Hepatocyte (in vitro differentiated cells): Measurements from ENCODE around the gene CD40. TPM values are rescaled to one million over a fixed set of nuclear protein-coding genes. Genes with fewer than 3 reads are reported as not detected.
A peak's percentile ranks its signal among the peaks of the same experiment; 100 is the strongest.

Experiments
- DNase-seq: peaks from one replicate; pipeline ENCODE4 v3.0.0-alpha.2; 2016; ENCODE audit warnings: low spot score
- H2AFZ ChIP-seq: fragments of 200-600 bp; sonication (generic); 2 replicates; pipeline ENCODE4 v1.6.0; 2016; ENCODE audit warnings: antibody characterized with exemption, mild to moderate bottlenecking
- H3K27ac ChIP-seq: fragments of 200-600 bp; sonication (generic); 2 replicates; pipeline ENCODE4 v1.5.1; 2016; ENCODE audit warnings: mild to moderate bottlenecking
- H3K27me3 ChIP-seq: fragments of 200-600 bp; sonication (generic); 2 replicates; pipeline ENCODE4 v1.6.1; 2016
- H3K36me3 ChIP-seq: fragments of 200-600 bp; sonication (generic); replicated peaks from 2 replicates; pipeline ENCODE4 v1.5.1; 2016; ENCODE audit warnings: low read depth; ENCODE audit not compliant: insufficient read depth
- H3K4me1 ChIP-seq: fragments of 200-600 bp; sonication (generic); 2 replicates; pipeline ENCODE4 v1.5.1; 2016; ENCODE audit warnings: mild to moderate bottlenecking, moderate library complexity; ENCODE audit not compliant: insufficient read depth
- H3K4me2 ChIP-seq: fragments of 200-600 bp; sonication (generic); 2 replicates; pipeline ENCODE4 v1.6.0; 2016
- H3K4me3 ChIP-seq: fragments of 200-600 bp; sonication (generic); 2 replicates; pipeline ENCODE4 v1.5.1; 2016; ENCODE audit warnings: mild to moderate bottlenecking
- H3K79me2 ChIP-seq: fragments of 200-600 bp; sonication (generic); 2 replicates; pipeline ENCODE4 v1.6.0; 2017; ENCODE audit warnings: mild to moderate bottlenecking
- H3K9me2 ChIP-seq: fragments of 200-600 bp; sonication (generic); replicated peaks from 2 replicates; pipeline ENCODE4 v1.6.0; 2017; ENCODE audit warnings: mild to moderate bottlenecking; ENCODE audit not compliant: insufficient read depth
- H3K9me3 ChIP-seq: fragments of 200-600 bp; sonication (generic); 2 replicates; pipeline ENCODE4 v1.5.1; 2016; ENCODE audit warnings: low read depth, mild to moderate bottlenecking
- H4K20me1 ChIP-seq: fragments of 200-600 bp; sonication (generic); 2 replicates; pipeline ENCODE4 v1.6.0; 2016; ENCODE audit warnings: mild to moderate bottlenecking; ENCODE audit not compliant: insufficient read depth, poor library complexity, severe bottlenecking
- EZH2 ChIP-seq: fragments of 200-600 bp; sonication (generic); IDR thresholded peaks from 2 replicates; pipeline ENCODE4 v1.6.1; 2016; ENCODE audit warnings: antibody characterized with exemption, mild to moderate bottlenecking, borderline replicate concordance
- EZH2phosphoT487 ChIP-seq: fragments of 200-600 bp; sonication (generic); IDR thresholded peaks from one replicate; pipeline ENCODE4 v1.6.1; 2018; ENCODE audit warnings: antibody characterized with exemption, mild to moderate bottlenecking, low read depth, moderate library complexity; ENCODE audit not compliant: unreplicated experiment, severe bottlenecking
- WGBS: methylation state at CpG from one replicate; pipeline ENCODE4 v1.1.6; 2016; ENCODE audit warnings: low lambda C conversion rate; ENCODE audit errors: missing lambda C conversion rate; 5-methylcytosine and 5-hydroxymethylcytosine counted together
- polyA plus RNA-seq: library from polyadenylated mRNA; unstranded; fragments of >200 nt; fragmentation: Nextera tagmentation; extraction: Ambion mirVana; gene quantifications from 2 replicates; pipeline ENCODE4 v1.2.1, GENCODE V29; 2016
- total RNA-seq: library from RNA; depleted of rRNA; stranded (reverse); fragments of >200 nt; gene quantifications from 2 replicates; pipeline ENCODE4 v1.2.3, GENCODE V29; 2014
- TF ChIP-seq, protein P1 (sequence below): fragments of 200-600 bp; sonication (generic); IDR thresholded peaks from 2 replicates; pipeline ENCODE4 v1.5.1; 2016; ENCODE audit warnings: antibody characterized with exemption, mild to moderate bottlenecking; ENCODE audit not compliant: poor library complexity

The CD40 gene
- total and polyA plus RNA-seq, 2 experiments from 2014 or later, result 3.2 to 8.0 TPM

DNA sequence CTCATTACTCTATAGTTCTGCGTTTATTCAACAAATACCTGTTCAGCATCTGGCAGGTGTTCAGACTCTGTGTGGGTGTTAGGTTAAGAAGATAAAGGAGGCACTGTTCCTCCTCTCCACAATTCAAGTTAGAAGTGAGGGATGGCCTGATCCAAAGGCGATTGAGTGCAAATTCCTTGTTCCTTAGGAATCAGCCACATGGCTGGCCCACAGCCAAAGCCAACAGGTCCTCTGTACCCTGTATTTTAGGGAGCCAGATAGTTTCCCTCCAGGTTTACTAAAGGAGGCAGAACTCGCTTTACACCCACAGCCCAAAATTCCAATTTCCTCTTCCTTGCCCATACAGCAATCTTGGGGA, 5.0 kb upstream of the CD40 start:
- Histone ChIP-seq H3K27ac (no peak overlapping the region), H3K36me3 (no peaks in the 10 kb centered on the region), H3K9me2 (no peaks in the 10 kb centered on the region), H4K20me1 (no peaks in the 10 kb centered on the region), H3K4me3 (no peak overlapping the region), H3K9me3 (no peaks in the 10 kb centered on the region), H2AFZ (no peak overlapping the region), H3K4me2 (no peak overlapping the region), H3K27me3 (peaks cover 75% of the 10 kb centered on the region), H3K79me2 (no peaks in the 10 kb centered on the region), H3K4me1 (no peaks in the 10 kb centered on the region)
- DNase-seq, result no peak
- WGBS, result 75% methylated on average over 3 of the region's 3 CpGs
- TF ChIP-seq EZH2 (no peak), EZH2phosphoT487 (no peak)
- TF ChIP-seq, protein P1, sequence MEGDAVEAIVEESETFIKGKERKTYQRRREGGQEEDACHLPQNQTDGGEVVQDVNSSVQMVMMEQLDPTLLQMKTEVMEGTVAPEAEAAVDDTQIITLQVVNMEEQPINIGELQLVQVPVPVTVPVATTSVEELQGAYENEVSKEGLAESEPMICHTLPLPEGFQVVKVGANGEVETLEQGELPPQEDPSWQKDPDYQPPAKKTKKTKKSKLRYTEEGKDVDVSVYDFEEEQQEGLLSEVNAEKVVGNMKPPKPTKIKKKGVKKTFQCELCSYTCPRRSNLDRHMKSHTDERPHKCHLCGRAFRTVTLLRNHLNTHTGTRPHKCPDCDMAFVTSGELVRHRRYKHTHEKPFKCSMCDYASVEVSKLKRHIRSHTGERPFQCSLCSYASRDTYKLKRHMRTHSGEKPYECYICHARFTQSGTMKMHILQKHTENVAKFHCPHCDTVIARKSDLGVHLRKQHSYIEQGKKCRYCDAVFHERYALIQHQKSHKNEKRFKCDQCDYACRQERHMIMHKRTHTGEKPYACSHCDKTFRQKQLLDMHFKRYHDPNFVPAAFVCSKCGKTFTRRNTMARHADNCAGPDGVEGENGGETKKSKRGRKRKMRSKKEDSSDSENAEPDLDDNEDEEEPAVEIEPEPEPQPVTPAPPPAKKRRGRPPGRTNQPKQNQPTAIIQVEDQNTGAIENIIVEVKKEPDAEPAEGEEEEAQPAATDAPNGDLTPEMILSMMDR, result no peak

GRCh38 chr20:46114449-46114848, 3.7 kb upstream of the CD40 start:
- H3K4me2 ChIP-seq, result no peak overlapping the region
- H3K9me3 ChIP-seq, result no peaks in the 10 kb centered on the region
- DNase-seq, result no peak
- H3K4me1 ChIP-seq, result no peaks in the 10 kb centered on the region
- H2AFZ ChIP-seq, result no peak overlapping the region
- TF ChIP-seq EZH2 (no peak), EZH2phosphoT487 (no peak)
- no peaks in the 10 kb centered on the region for H3K9me2 ChIP-seq
- no peaks in the 10 kb centered on the region for H3K79me2 ChIP-seq
- H3K27me3 ChIP-seq, result peaks cover 74% of the 10 kb centered on the region
- 64% methylated on average over 2 of the region's 2 CpGs for WGBS
- H3K27ac ChIP-seq, result no peak overlapping the region
- H3K36me3 ChIP-seq, result no peaks in the 10 kb centered on the region
- H4K20me1 ChIP-seq, result no peaks in the 10 kb centered on the region
- no peak overlapping the region for H3K4me3 ChIP-seq

DNA sequence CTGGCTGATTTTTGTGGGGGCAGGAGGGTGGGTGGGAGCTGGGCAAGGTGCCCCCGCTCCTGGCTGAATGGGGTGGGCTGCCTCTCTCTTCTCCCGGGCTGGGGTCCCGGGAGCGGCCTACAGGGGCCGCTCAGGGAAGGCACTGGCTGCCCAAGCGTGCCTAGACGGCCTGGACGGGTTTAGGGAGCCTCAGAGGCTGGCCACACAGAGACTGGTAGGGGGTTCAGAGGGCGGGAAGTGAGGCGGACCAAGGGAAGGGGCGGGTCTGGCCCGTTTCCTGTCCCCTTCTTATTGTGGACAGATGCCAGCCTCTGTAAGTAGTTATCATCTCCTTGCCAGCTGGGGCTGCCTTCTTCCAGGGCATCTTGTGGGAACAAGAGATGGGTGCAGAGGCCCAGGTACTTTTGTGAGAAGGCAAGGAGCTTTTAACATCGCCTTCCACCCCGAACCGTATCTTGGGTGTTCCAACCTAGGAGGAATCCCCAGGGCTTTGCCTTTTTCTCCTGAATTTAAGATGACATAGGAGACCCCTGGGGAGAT, 437 bp downstream of the CD40 start:
- Histone ChIP-seq H3K4me3 (no peak overlapping the region), H3K9me2 (no peaks in the 10 kb centered on the region), H3K27me3 (peaks cover 33% of the 10 kb centered on the region), H3K36me3 (no peaks in the 10 kb centered on the region), H3K27ac (no peak overlapping the region), H3K4me2 (peak overlapping the region; percentile 84), H3K4me1 (no peaks in the 10 kb centered on the region), H3K79me2 (no peaks in the 10 kb centered on the region), H4K20me1 (no peaks in the 10 kb centered on the region), H2AFZ (peak overlapping the region; percentile 76), H3K9me3 (no peaks in the 10 kb centered on the region)
- DNase-seq, result no peak
- 36% methylated on average over 12 of the region's 15 CpGs for WGBS
- TF ChIP-seq, protein P1, result no peak
- no peak for TF ChIP-seq EZH2phosphoT487
- TF ChIP-seq EZH2, result no peak

DNA sequence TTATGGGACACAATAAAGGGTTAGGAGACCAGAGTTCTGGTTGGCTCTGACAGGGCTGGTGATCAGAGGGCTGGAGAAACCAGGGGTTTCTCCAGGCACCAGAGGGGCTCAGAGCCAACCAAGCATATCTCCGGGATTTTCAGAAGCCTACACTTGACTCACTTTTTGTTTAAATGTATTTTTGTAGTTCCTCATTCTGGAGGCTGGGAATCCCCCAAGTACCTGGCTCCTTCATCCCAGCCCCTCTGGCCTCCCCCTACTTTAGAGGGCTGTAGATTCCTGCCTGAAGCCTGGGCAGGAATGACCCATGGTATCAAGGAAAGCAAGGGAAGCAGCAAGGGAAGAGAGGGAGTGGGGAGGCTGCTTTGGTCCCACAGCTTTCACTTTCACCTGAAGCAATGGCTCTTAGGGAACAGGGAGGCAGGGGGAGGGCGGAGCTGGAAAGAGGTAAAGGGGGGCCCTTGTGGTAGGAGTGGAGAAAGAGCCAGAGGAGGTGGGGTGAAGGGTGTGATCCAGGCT, 973 bp downstream of the CD40 start:
- no peak for DNase-seq
- Histone ChIP-seq H3K27me3 (peaks cover 28% of the 10 kb centered on the region), H3K4me1 (no peaks in the 10 kb centered on the region), H3K9me3 (no peaks in the 10 kb centered on the region), H3K4me3 (no peak overlapping the region), H3K79me2 (no peaks in the 10 kb centered on the region), H3K27ac (no peak overlapping the region), H3K4me2 (no peak overlapping the region), H4K20me1 (no peaks in the 10 kb centered on the region), H3K9me2 (no peaks in the 10 kb centered on the region), H3K36me3 (no peaks in the 10 kb centered on the region), H2AFZ (no peak overlapping the region)
- no peak for TF ChIP-seq EZH2phosphoT487
- no peak for TF ChIP-seq EZH2
- TF ChIP-seq, protein P1, result no peak
- WGBS, result 84% methylated on average over 2 of the region's 2 CpGs
